ENCODE data around the gene PPFIA4.
"Not testable (repeated sequence)": the region's sequence is repeated elsewhere in the genome, so short reads cannot be mapped to it uniquely, and the experiment has no call there.

Gene PPFIA4

DNA sequence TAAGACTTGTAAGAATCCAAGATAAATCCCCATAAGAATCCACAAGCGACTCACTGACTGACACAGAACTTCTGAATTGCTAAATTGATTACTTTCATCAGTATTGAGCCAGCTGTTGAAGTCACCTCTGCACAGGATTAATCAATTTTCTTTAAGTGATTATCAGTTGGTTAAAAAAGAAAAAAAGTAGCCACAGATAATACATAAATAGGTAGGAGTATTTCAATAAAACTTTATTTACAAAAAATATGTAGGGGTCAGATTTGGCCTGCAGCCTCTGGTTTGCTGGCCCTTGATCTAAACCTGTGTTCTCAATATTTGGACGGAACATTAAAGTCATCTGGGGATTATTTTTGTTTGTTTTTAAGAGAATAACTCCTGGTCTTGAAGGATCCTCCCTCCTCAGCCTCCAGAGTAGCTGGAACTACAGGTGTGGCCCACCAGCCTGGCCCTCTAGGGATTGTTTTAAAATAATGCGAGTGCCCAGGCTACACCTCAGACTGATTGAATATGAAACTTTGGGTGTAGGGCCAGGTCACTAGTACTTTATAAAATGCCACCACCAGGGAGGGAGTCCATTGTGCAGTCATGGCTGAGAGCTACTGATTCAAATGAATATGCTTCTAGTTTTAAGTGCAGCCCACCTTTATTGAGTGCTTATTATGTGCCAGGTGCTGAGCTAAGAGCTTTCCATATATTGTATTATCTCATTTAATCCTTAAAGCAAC is 25.9 kb upstream of the PPFIA4 start:
- TF ChIP-seq, protein P1, sequence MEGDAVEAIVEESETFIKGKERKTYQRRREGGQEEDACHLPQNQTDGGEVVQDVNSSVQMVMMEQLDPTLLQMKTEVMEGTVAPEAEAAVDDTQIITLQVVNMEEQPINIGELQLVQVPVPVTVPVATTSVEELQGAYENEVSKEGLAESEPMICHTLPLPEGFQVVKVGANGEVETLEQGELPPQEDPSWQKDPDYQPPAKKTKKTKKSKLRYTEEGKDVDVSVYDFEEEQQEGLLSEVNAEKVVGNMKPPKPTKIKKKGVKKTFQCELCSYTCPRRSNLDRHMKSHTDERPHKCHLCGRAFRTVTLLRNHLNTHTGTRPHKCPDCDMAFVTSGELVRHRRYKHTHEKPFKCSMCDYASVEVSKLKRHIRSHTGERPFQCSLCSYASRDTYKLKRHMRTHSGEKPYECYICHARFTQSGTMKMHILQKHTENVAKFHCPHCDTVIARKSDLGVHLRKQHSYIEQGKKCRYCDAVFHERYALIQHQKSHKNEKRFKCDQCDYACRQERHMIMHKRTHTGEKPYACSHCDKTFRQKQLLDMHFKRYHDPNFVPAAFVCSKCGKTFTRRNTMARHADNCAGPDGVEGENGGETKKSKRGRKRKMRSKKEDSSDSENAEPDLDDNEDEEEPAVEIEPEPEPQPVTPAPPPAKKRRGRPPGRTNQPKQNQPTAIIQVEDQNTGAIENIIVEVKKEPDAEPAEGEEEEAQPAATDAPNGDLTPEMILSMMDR (conservative IDR thresholded peaks at IDR 0.05; ENCODE audit: low read depth): no peak
- no peak overlapping the region for H3K27ac ChIP-seq
- POLR2A ChIA-PET (ENCODE audit: low non-redundant PET): interaction anchor here (0.7 kb wide), 1 partner anchor 240 kb away, joined by 4 read pairs; no protein-coding TSS in a partner anchor
- CTCF ChIA-PET: interaction anchor here (0.7 to 1.4 kb wide), 6 partner anchors 9 to 309 kb away, joined by 3 to 5 read pairs (median 3); no protein-coding TSS in a partner anchor
- no peak for DNase-seq (ENCODE audit: low spot score)

DNA sequence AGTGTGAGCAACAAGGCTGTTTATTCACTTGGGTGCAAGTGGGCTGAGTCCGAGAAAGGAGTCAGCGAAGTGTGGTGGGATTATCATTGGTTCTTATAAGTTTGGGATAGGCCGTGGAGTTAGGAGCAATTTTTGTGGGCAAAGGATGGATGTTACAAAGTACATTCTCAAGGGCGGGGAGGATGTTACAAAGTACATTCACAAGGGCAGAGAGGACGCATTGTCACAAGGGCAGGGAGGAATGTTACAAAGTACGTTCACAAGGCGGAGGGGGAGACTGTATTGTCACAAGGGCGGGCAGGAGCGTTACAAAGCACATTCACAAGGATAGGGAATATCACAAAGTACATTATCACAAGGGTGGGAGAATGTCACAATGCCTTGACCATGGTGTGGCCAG is 24.3 kb upstream of the PPFIA4 start:
- DNase-seq (ENCODE audit: low spot score): no peak
- POLR2A ChIA-PET (ENCODE audit: low non-redundant PET): no interaction called here
- CTCF ChIA-PET: no interaction called here
- no peak overlapping the region for H3K27ac ChIP-seq
- TF ChIP-seq, protein P1 (conservative IDR thresholded peaks at IDR 0.05; ENCODE audit: low read depth): no peak

DNA sequence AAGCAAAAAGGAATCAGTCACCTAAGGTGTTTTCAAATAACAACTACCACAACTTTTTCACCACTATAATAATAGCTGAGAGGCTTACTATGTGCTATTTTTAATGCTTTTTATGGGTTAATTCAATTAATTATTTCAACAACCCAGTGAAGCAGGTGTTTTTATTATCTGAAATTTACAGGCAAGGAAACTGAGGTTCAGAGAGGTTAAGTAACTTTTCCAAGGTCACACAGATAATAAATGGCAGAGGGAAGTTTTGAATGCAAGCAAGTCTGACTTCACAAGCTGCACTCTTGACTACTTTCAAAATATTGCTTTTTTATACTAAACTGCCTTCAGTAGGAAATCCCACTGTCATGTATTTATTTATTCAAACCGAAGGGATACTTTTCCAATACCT is 23.3 kb upstream of the PPFIA4 start:
- ChIA-PET CTCF (no interaction called here), POLR2A (ENCODE audit: low non-redundant PET) (no interaction called here)
- no peak overlapping the region for H3K27ac ChIP-seq
- TF ChIP-seq, protein P1 (conservative IDR thresholded peaks at IDR 0.05; ENCODE audit: low read depth): no peak
- no peak for DNase-seq (ENCODE audit: low spot score)

DNA sequence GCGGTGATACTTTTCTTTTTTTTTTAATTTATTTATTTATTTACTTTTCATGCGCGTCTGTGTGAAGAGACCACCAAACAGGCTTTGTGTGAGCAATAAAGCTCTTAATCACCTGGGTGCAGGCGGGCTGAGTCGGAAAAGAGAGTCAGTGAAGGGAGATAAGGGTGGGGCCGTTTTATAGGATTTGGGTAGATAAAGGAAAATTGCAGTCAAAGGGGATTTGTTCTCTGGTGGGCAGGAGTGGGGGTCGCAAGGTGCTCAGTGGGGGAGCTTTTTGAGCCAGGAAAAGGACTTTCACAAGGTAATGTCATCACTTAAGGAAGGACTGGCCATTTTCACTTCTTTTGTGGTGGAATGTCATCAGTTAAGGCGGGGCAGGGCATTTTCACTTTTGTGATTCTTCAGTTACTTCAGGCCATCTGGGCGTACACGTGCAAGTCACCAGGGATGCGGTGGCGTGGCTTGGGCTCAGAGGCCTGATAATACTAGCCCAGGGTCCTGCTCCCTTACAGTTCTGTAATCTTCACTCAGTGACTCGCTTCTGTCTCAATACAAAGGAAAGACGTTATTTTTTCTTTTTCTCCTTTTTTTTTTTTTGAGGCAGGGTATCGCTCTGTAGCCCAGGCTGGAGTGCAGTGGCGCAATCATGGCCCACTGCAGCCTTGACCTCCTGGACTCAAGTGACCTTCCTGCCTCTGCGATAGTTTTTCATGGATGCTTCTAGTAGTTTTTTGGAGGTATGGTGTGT is 20.7 kb upstream of the PPFIA4 start:
- POLR2A ChIA-PET (ENCODE audit: low non-redundant PET); DNase-seq (ENCODE audit: low spot score); H3K27ac ChIP-seq: not testable (repeated sequence)
- CTCF ChIA-PET: interaction anchor here (0.6 to 0.8 kb wide), 5 partner anchors 11 to 190 kb away, joined by 3 to 8 read pairs (median 6); no protein-coding TSS in a partner anchor

DNA sequence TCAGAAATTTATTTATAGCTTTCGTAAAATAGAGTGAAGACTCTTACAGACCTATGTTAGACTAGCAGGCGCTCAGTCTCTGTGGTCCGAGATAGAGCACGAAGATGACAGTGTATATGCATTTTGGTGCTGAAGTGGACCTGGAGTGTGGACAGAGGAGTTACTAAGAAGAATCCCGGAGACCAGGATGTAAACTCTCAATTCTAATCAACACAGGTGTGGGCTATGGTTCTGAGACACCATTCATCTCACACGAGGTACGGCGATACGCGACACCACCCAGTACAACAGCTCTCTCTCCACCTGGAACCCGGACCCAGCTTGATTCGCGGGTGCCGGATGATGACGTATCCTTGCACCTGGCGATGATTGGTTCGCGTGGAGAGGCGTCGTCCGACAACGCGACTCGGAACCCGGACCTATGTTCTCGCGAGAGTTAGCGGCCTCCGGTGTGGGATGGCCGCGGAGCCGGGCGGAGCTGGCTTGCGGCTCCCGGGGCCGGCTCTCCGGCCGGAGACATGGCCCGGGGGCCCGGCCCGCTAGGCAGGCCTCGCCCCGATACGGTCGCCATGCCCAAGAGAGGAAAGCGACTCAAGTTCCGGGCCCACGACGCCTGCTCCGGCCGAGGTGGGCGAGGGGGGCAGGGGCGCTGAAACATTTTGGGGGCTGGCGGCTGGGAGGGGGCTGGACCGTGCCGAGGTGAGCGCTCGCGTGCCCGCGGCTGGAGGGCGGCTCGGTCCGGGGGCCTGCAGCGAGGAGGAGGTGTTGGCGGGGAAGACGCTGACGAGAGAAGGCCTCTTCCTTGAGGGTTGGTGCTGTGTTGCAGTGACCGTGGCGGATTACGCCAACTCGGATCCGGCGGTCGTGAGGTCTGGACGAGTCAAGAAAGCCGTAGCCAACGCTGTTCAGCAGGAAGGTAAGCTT is 19.1 kb upstream of the PPFIA4 start, which contains the start of gene TMEM183A:
TSS of gene TMEM183A (plus strand) at position 427 of the 924 bp plus-strand sequence. CDS start at position 519, 92 bp downstream.
- H3K27ac ChIP-seq: peak within 1 kb of the TSS; percentile 84
- TF ChIP-seq, protein P1 (conservative IDR thresholded peaks at IDR 0.05; ENCODE audit: low read depth): no peak
- DNase-seq (ENCODE audit: low spot score): peak; percentile 99
- ChIA-PET CTCF (interaction anchor here (0.5 to 1.4 kb wide), 8 partner anchors 14 to 1633 kb away, joined by 3 to 4 read pairs (median 3); no protein-coding TSS in a partner anchor), POLR2A (ENCODE audit: low non-redundant PET) (interaction anchor here (0.5 to 1.0 kb wide), 4 partner anchors 35 to 1221 kb away, joined by 3 to 6 read pairs (median 4); partner anchors contain the start of gene KLHL12)

DNA sequence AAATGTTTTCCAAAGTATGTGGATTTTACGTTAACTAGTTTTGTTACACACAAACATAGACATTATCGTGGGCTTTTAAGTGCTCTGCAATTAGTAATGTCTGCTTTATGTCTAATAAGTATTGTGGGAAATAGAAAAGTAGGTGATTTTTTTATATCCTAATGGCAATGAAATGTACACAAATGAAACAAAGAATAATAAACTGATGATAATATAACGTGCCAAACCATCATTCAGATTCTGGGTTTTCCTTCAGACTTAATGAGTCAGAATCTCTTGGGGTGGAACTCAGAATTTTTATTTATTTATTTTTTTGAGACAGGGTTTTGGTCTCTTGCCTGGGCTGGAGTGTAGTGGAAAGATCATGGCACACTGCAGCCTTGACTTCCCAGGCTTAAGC is 17.1 kb upstream of the PPFIA4 start:
- POLR2A ChIA-PET (ENCODE audit: low non-redundant PET): no interaction called here
- TF ChIP-seq, protein P1 (conservative IDR thresholded peaks at IDR 0.05; ENCODE audit: low read depth): no peak
- no peak for DNase-seq (ENCODE audit: low spot score)
- CTCF ChIA-PET: no interaction called here
- no peak overlapping the region for H3K27ac ChIP-seq

Measured in RWPE1 (cell line).